ENCODE measurements around the gene NAV2. TPM values are rescaled to one million over a fixed set of nuclear protein-coding genes. Genes with fewer than 3 reads are reported as not detected.

The NAV2 gene
- total and polyA plus RNA-seq, 2 donors (not counting 1 experiment from before 2014, with no cell fraction given) = 8.1 to 14.0 TPM

DNA sequence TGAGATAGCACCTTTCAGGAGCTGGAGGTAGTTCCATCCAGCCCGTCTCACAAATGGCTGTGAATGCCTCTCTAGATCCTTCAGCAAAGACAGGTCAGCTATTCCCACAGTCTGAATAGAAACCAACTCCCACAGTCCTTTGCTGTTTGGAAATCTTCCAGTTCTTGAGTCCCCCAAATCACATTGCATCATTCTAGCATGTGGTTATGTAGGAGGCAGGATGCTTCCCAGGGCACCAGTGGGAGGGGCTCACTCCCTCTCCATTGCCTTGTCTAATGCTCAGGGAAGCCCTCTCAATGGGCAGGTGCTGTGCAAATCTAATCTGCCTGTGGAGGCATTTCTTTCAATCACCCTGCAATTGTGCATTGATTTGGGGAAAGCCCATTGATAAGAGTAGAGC is 14.6 kb downstream of the NAV2 start:
- Histone ChIP-seq H3K4me2 (ENCODE audit: extremely low read depth, insufficient read depth, low read length) (no peak overlapping the region), H3K4me1 (ENCODE audit: control insufficient read depth, extremely low read depth, insufficient read depth, low read length) (peaks cover 15% of the 10 kb centered on the region), H2AFZ (ENCODE audit: low read length) (no peak overlapping the region), H3K9ac (ENCODE audit: insufficient read depth, low read length) (no peak overlapping the region), H3K9me3 (ENCODE audit: control insufficient read depth, insufficient read depth, low read depth, low read length) (no peaks in the 10 kb centered on the region), H3K79me2 (ENCODE audit: control insufficient read depth, insufficient read depth, low read length) (peaks cover 92% of the 10 kb centered on the region), H3K27me3 (ENCODE audit: control insufficient read depth, insufficient read depth, low read length) (no peaks in the 10 kb centered on the region), H4K20me1 (ENCODE audit: control insufficient read depth, extremely low read depth, insufficient read depth, low read length) (no peaks in the 10 kb centered on the region), H3K4me3 (replicated peaks in 1 of 4; ENCODE audit: control extremely low read depth in 1 of 4, insufficient read depth in 1 of 4, low read depth in 3 of 4, low read length in 4 of 4) (no peak overlapping the region), H3K36me3 (ENCODE audit: control insufficient read depth, insufficient read depth, low read length) (no peaks in the 10 kb centered on the region), H3K27ac (ENCODE audit: insufficient read depth, low read length) (no peak overlapping the region)
- peak; percentile 59 to 76 for DNase-seq (ENCODE audit: low read depth in 2 of 2)
- TF ChIP-seq, protein P1, sequence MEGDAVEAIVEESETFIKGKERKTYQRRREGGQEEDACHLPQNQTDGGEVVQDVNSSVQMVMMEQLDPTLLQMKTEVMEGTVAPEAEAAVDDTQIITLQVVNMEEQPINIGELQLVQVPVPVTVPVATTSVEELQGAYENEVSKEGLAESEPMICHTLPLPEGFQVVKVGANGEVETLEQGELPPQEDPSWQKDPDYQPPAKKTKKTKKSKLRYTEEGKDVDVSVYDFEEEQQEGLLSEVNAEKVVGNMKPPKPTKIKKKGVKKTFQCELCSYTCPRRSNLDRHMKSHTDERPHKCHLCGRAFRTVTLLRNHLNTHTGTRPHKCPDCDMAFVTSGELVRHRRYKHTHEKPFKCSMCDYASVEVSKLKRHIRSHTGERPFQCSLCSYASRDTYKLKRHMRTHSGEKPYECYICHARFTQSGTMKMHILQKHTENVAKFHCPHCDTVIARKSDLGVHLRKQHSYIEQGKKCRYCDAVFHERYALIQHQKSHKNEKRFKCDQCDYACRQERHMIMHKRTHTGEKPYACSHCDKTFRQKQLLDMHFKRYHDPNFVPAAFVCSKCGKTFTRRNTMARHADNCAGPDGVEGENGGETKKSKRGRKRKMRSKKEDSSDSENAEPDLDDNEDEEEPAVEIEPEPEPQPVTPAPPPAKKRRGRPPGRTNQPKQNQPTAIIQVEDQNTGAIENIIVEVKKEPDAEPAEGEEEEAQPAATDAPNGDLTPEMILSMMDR (conservative IDR thresholded peaks at IDR 0.05 in 1 of 2, IDR thresholded peaks at IDR 0.05 in 1 of 2; ENCODE audit: low read depth in 1 of 2, low read length in 2 of 2) = no peak
- no peak for TF ChIP-seq EZH2 (IDR thresholded peaks at IDR 0.05; ENCODE audit: low read length, missing control alignments)

- H3K79me2 ChIP-seq (ENCODE audit: control insufficient read depth, insufficient read depth, low read length) = peaks cover 92% of the 10 kb centered on the region
Observed at GRCh38 chr11:19728436-19728835, 15.8 kb downstream of the NAV2 start.

GRCh38 chr11:19729141-19729540 is 16.5 kb downstream of the NAV2 start:
- Histone ChIP-seq H3K9ac (ENCODE audit: insufficient read depth, low read length) (no peak overlapping the region), H3K27me3 (ENCODE audit: control insufficient read depth, insufficient read depth, low read length) (no peaks in the 10 kb centered on the region), H3K4me3 (replicated peaks in 1 of 4; ENCODE audit: control extremely low read depth in 1 of 4, insufficient read depth in 1 of 4, low read depth in 3 of 4, low read length in 4 of 4) (no peak overlapping the region), H3K79me2 (ENCODE audit: control insufficient read depth, insufficient read depth, low read length) (peaks cover 92% of the 10 kb centered on the region), H3K27ac (ENCODE audit: insufficient read depth, low read length) (no peak overlapping the region), H3K4me2 (ENCODE audit: extremely low read depth, insufficient read depth, low read length) (no peak overlapping the region), H3K36me3 (ENCODE audit: control insufficient read depth, insufficient read depth, low read length) (no peaks in the 10 kb centered on the region), H3K4me1 (ENCODE audit: control insufficient read depth, extremely low read depth, insufficient read depth, low read length) (no peaks in the 10 kb centered on the region), H3K9me3 (ENCODE audit: control insufficient read depth, insufficient read depth, low read depth, low read length) (no peaks in the 10 kb centered on the region), H2AFZ (ENCODE audit: low read length) (no peak overlapping the region), H4K20me1 (ENCODE audit: control insufficient read depth, extremely low read depth, insufficient read depth, low read length) (peaks cover 2% of the 10 kb centered on the region)
- no peak for DNase-seq (ENCODE audit: low read depth in 2 of 2)
- TF ChIP-seq, protein P1 (conservative IDR thresholded peaks at IDR 0.05 in 1 of 2, IDR thresholded peaks at IDR 0.05 in 1 of 2; ENCODE audit: low read depth in 1 of 2, low read length in 2 of 2) = no peak

More at GRCh38 chr11:19728436-19728835, 15.8 kb downstream of the NAV2 start:
- peaks cover 5% of the 10 kb centered on the region for H3K4me1 ChIP-seq (ENCODE audit: control insufficient read depth, extremely low read depth, insufficient read depth, low read length)
- H3K4me2 ChIP-seq (ENCODE audit: extremely low read depth, insufficient read depth, low read length) = no peak overlapping the region
- TF ChIP-seq, protein P1 (conservative IDR thresholded peaks at IDR 0.05 in 1 of 2, IDR thresholded peaks at IDR 0.05 in 1 of 2; ENCODE audit: low read depth in 1 of 2, low read length in 2 of 2) = no peak
- TF ChIP-seq EZH2 (IDR thresholded peaks at IDR 0.05; ENCODE audit: low read length, missing control alignments) = no peak
- no peaks in the 10 kb centered on the region for H3K9me3 ChIP-seq (ENCODE audit: control insufficient read depth, insufficient read depth, low read depth, low read length)
- H3K9ac ChIP-seq (ENCODE audit: insufficient read depth, low read length) = no peak overlapping the region
- H3K36me3 ChIP-seq (ENCODE audit: control insufficient read depth, insufficient read depth, low read length) = no peaks in the 10 kb centered on the region
- H3K27me3 ChIP-seq (ENCODE audit: control insufficient read depth, insufficient read depth, low read length) = no peaks in the 10 kb centered on the region
- no peak overlapping the region for H2AFZ ChIP-seq (ENCODE audit: low read length)
- H3K27ac ChIP-seq (ENCODE audit: insufficient read depth, low read length) = no peak overlapping the region
- peak; percentile 49 to 50 for DNase-seq (ENCODE audit: low read depth in 2 of 2)
- no peaks in the 10 kb centered on the region for H4K20me1 ChIP-seq (ENCODE audit: control insufficient read depth, extremely low read depth, insufficient read depth, low read length)
- H3K4me3 ChIP-seq (replicated peaks in 1 of 4; ENCODE audit: control extremely low read depth in 1 of 4, insufficient read depth in 1 of 4, low read depth in 3 of 4, low read length in 4 of 4) = no peak overlapping the region
